Fibroblast of lung (primary cell): ENCODE results near the gene MITD1. TPM values are rescaled to one million over a fixed set of nuclear protein-coding genes. Genes with fewer than 3 reads are reported as not detected.
"Not testable (repeated sequence)": the region's sequence is repeated elsewhere in the genome, so short reads cannot be mapped to it uniquely, and the experiment has no call there.

Source experiments
- DNase-seq, 2 donors: peaks; one replicate each; pipeline versions ENCODE4 v3.0.0 to v3.0.0-alpha.2; 2010; ENCODE audit warnings: low read depth in 2 of 2
- H2AFZ ChIP-seq: 2 replicates; pipeline ENCODE4 v1.5.1; 2012; ENCODE audit warnings: low read length, control low read depth, inconsistent platforms
- H3K27ac ChIP-seq: 2 replicates; pipeline ENCODE4 v1.5.1; 2011; ENCODE audit warnings: low read length, control low read depth; ENCODE audit not compliant: insufficient read depth
- H3K27me3 ChIP-seq: 2 replicates; pipeline ENCODE4 v1.5.1; 2011; ENCODE audit warnings: mild to moderate bottlenecking, low read length; ENCODE audit not compliant: control insufficient read depth, insufficient read depth
- H3K36me3 ChIP-seq: 2 replicates; pipeline ENCODE4 v1.5.1; 2011; ENCODE audit warnings: low read length; ENCODE audit not compliant: control insufficient read depth, insufficient read depth
- H3K4me1 ChIP-seq: 2 replicates; pipeline ENCODE4 v1.5.1; 2011; ENCODE audit warnings: low read length; ENCODE audit not compliant: control insufficient read depth, insufficient read depth; ENCODE audit errors: extremely low read depth
- H3K4me2 ChIP-seq: 2 replicates; pipeline ENCODE4 v1.5.1; 2011; ENCODE audit warnings: low read length, control low read depth; ENCODE audit not compliant: insufficient read depth; ENCODE audit errors: extremely low read depth
- H3K4me3 ChIP-seq, 4 experiments: fragments of 200-600 bp in 1 of 4; sonication (generic) in 1 of 4; replicated peaks in 1 of 4; 2 replicates each; pipeline ENCODE4 v1.5.1; 2011 to 2016; ENCODE audit warnings: low read length in 4 of 4, low read depth in 3 of 4, mild to moderate bottlenecking in 3 of 4, control low read depth in 2 of 4, inconsistent platforms in 1 of 4, mixed read lengths in 1 of 4; ENCODE audit not compliant: insufficient read depth in 1 of 4; ENCODE audit errors: control extremely low read depth in 1 of 4
- H3K79me2 ChIP-seq: 2 replicates; pipeline ENCODE4 v1.5.1; 2012; ENCODE audit warnings: mild to moderate bottlenecking, low read length, inconsistent platforms; ENCODE audit not compliant: control insufficient read depth, insufficient read depth
- H3K9ac ChIP-seq: 2 replicates; pipeline ENCODE4 v1.5.1; 2011; ENCODE audit warnings: mild to moderate bottlenecking, low read length, control low read depth; ENCODE audit not compliant: insufficient read depth
- H3K9me3 ChIP-seq: 2 replicates; pipeline ENCODE4 v1.5.1; 2012; ENCODE audit warnings: low read depth, low read length; ENCODE audit not compliant: control insufficient read depth, insufficient read depth
- H4K20me1 ChIP-seq: 2 replicates; pipeline ENCODE4 v1.5.1; 2011; ENCODE audit warnings: low read length; ENCODE audit not compliant: control insufficient read depth, insufficient read depth; ENCODE audit errors: extremely low read depth
- CTCF ChIP-seq, 2 donors: IDR thresholded peaks in 1 of 2; conservative IDR thresholded peaks in 1 of 2; 1 replicate in 1 of 2; 2 replicates in 1 of 2; pipeline ENCODE4 v1.5.1; 2011 to 2012; ENCODE audit warnings: low read length in 2 of 2, control low read depth in 1 of 2, inconsistent platforms in 1 of 2, low read depth in 1 of 2, mild to moderate bottlenecking in 1 of 2
- EZH2 ChIP-seq: IDR thresholded peaks from 2 replicates; pipeline ENCODE4 v1.5.1; 2012; ENCODE audit warnings: low read length, control low read depth, mild to moderate bottlenecking; ENCODE audit errors: missing control alignments
- polyA plus RNA-seq, 2 donors: library from polyadenylated mRNA; depleted of rRNA in 1 of 2; stranded (reverse) in 1 of 2; unstranded in 1 of 2; fragments of >200 nt; gene quantifications; 2 replicates each; pipeline ENCODE4 v1.2.1, GENCODE V29; 2011 to 2012; ENCODE audit warnings: missing spikeins in 1 of 2
- total RNA-seq: library from RNA; depleted of rRNA; stranded (reverse); fragments of >200 nt; gene quantifications from 2 replicates; pipeline ENCODE4 v1.2.1, GENCODE V29; 2014

Gene MITD1
- total and polyA plus RNA-seq, 2 donors (not counting 1 experiment from before 2014, with no cell fraction given) = 25.3 to 27.1 TPM

GRCh38 chr2:99198103-99198841 is 17.4 kb upstream of the MITD1 start:
- no peaks in the 10 kb centered on the region for H3K27me3 ChIP-seq
- H3K79me2 ChIP-seq = no peaks in the 10 kb centered on the region
- no peak for DNase-seq
- no peak overlapping the region for H3K9ac ChIP-seq
- H2AFZ ChIP-seq = no peak overlapping the region
- no peaks in the 10 kb centered on the region for H3K4me1 ChIP-seq
- no peak overlapping the region for H3K27ac ChIP-seq
- no peaks in the 10 kb centered on the region for H3K36me3 ChIP-seq
- no peak for TF ChIP-seq CTCF (conservative IDR thresholded peaks at IDR 0.05 in 1 of 2, IDR thresholded peaks at IDR 0.05 in 1 of 2; ENCODE audit: low read depth in 1 of 2, low read length in 2 of 2)
- TF ChIP-seq EZH2 = no peak
- H4K20me1 ChIP-seq = no peaks in the 10 kb centered on the region
- H3K4me3 ChIP-seq = no peak overlapping the region
- no peak overlapping the region for H3K4me2 ChIP-seq
- no peaks in the 10 kb centered on the region for H3K9me3 ChIP-seq

GRCh38 chr2:99192364-99192763 is 11.5 kb upstream of the MITD1 start:
- H3K27ac ChIP-seq, H3K36me3 ChIP-seq, DNase-seq: not testable (repeated sequence)

GRCh38 chr2:99190548-99190947 is 9.7 kb upstream of the MITD1 start:
- H3K27me3 ChIP-seq = no peaks in the 10 kb centered on the region
- H4K20me1 ChIP-seq = no peaks in the 10 kb centered on the region
- no peak overlapping the region for H3K27ac ChIP-seq
- no peak overlapping the region for H2AFZ ChIP-seq
- DNase-seq = no peak
- H3K4me1 ChIP-seq = no peaks in the 10 kb centered on the region
- no peak overlapping the region for H3K4me3 ChIP-seq
- no peak overlapping the region for H3K9ac ChIP-seq
- H3K9me3 ChIP-seq = no peaks in the 10 kb centered on the region
- TF ChIP-seq CTCF (conservative IDR thresholded peaks at IDR 0.05 in 1 of 2, IDR thresholded peaks at IDR 0.05 in 1 of 2; ENCODE audit: low read depth in 1 of 2, low read length in 2 of 2) = peak in 1 of 2 donors; percentile 10
- TF ChIP-seq EZH2 = no peak
- no peak overlapping the region for H3K4me2 ChIP-seq
- peaks cover 4% of the 10 kb centered on the region for H3K79me2 ChIP-seq
- no peaks in the 10 kb centered on the region for H3K36me3 ChIP-seq

More at GRCh38 chr2:99192364-99192763, 11.5 kb upstream of the MITD1 start:
- not testable (repeated sequence) for H3K4me2 ChIP-seq, H2AFZ ChIP-seq, H4K20me1 ChIP-seq, H3K4me3 ChIP-seq, H3K9me3 ChIP-seq, H3K4me1 ChIP-seq, H3K79me2 ChIP-seq, H3K27me3 ChIP-seq, H3K9ac ChIP-seq
